MM.1S (cell line): ENCODE measurements around the gene IGF2BP3.

Source experiments
- DNase-seq: peaks from one replicate; pipeline ENCODE4 v3.0.0-alpha.2; 2015
- H2AFZ ChIP-seq: fragments of 300-600 bp; sonication (generic); 2 replicates; pipeline ENCODE4 v1.6.0; 2016; ENCODE audit warnings: antibody characterized with exemption, low read length
- H3F3A ChIP-seq: fragments of 300-600 bp; sonication (generic); 2 replicates; pipeline ENCODE4 v1.6.1; 2016; ENCODE audit warnings: mild to moderate bottlenecking, antibody characterized with exemption, low read length, moderate library complexity, mixed read lengths; ENCODE audit not compliant: insufficient read depth
- H3K27ac ChIP-seq: fragments of 300-600 bp; sonication (generic); 2 replicates; pipeline ENCODE4 v1.5.1; 2016; ENCODE audit warnings: mild to moderate bottlenecking, low read length
- H3K27me3 ChIP-seq: fragments of 300-600 bp; sonication (generic); replicated peaks from 2 replicates; pipeline ENCODE4 v1.6.0; 2016; ENCODE audit warnings: low read length; ENCODE audit not compliant: insufficient read depth
- H3K36me3 ChIP-seq: fragments of 300-600 bp; sonication (generic); replicated peaks from 2 replicates; pipeline ENCODE4 v1.6.1; 2016; ENCODE audit warnings: mild to moderate bottlenecking, low read length, mixed read lengths; ENCODE audit not compliant: insufficient read depth
- H3K4me1 ChIP-seq: fragments of 300-600 bp; sonication (generic); 2 replicates; pipeline ENCODE4 v1.6.1; 2016; ENCODE audit warnings: low read length, mixed read lengths
- H3K4me2 ChIP-seq: fragments of 300-600 bp; sonication (generic); 2 replicates; pipeline ENCODE4 v1.6.0; 2016; ENCODE audit warnings: low read depth, low read length
- H3K4me3 ChIP-seq: fragments of 300-600 bp; sonication (generic); 2 replicates; pipeline ENCODE4 v1.5.1; 2016; ENCODE audit warnings: low read length, mixed read lengths
- H3K79me2 ChIP-seq: fragments of 300-600 bp; sonication (generic); 2 replicates; pipeline ENCODE4 v1.6.1; 2016; ENCODE audit warnings: mixed run types, low read length, mixed read lengths
- H3K9ac ChIP-seq: fragments of 300-600 bp; sonication (generic); 2 replicates; pipeline ENCODE4 v1.6.1; 2016; ENCODE audit warnings: low read length, mixed read lengths
- H3K9me2 ChIP-seq: fragments of 300-600 bp; sonication (generic); replicated peaks from 2 replicates; pipeline ENCODE4 v1.6.1; 2016; ENCODE audit warnings: mild to moderate bottlenecking, low read length, mixed read lengths; ENCODE audit not compliant: insufficient read depth
- H3K9me3 ChIP-seq: fragments of 300-600 bp; sonication (generic); replicated peaks from 2 replicates; pipeline ENCODE4 v1.6.1; 2016; ENCODE audit warnings: mild to moderate bottlenecking, low read length, mixed read lengths; ENCODE audit not compliant: insufficient read depth
- H4K20me1 ChIP-seq: fragments of 300-600 bp; sonication (generic); 2 replicates; pipeline ENCODE4 v1.6.1; 2016; ENCODE audit warnings: mild to moderate bottlenecking, low read length, moderate library complexity, mixed read lengths; ENCODE audit not compliant: insufficient read depth
- CTCF ChIP-seq: fragments of 300-600 bp; sonication (generic); IDR thresholded peaks from 2 replicates; pipeline ENCODE4 v1.5.1; 2016; ENCODE audit warnings: antibody characterized with exemption, low read length, mixed read lengths
- EZH2 ChIP-seq: fragments of 300-600 bp; sonication (generic); optimal IDR thresholded peaks from 2 replicates; pipeline ENCODE3; 2017; ENCODE audit warnings: low read depth, mild to moderate bottlenecking, antibody characterized with exemption, low read length, mixed read lengths
- EZH2phosphoT487 ChIP-seq: fragments of 300-600 bp; sonication (generic); IDR thresholded peaks from 2 replicates; pipeline ENCODE4 v1.6.1; 2018; ENCODE audit warnings: antibody characterized with exemption, low read length

IGF2BP3 gene

GRCh38 chr7:23378996-23379395, 91.3 kb downstream of the IGF2BP3 start:
- Histone ChIP-seq H3F3A (no peaks in the 10 kb centered on the region), H3K4me3 (no peak overlapping the region), H3K36me3 (no peaks in the 10 kb centered on the region), H3K4me1 (no peaks in the 10 kb centered on the region), H3K4me2 (no peak overlapping the region), H3K79me2 (no peaks in the 10 kb centered on the region), H3K9me3 (no peaks in the 10 kb centered on the region), H2AFZ (no peak overlapping the region), H3K9me2 (no peaks in the 10 kb centered on the region), H3K9ac (no peak overlapping the region), H4K20me1 (no peaks in the 10 kb centered on the region), H3K27ac (no peak overlapping the region), H3K27me3 (no peaks in the 10 kb centered on the region)
- DNase-seq: no peak
- TF ChIP-seq EZH2phosphoT487 (no peak), CTCF (no peak), EZH2 (no peak)

GRCh38 chr7:23377134-23377533, 93.2 kb downstream of the IGF2BP3 start:
- Histone ChIP-seq H3K4me2 (no peak overlapping the region), H3K27ac (no peak overlapping the region), H3K27me3 (no peaks in the 10 kb centered on the region), H3K9me3 (no peaks in the 10 kb centered on the region), H3K9me2 (no peaks in the 10 kb centered on the region), H3K79me2 (no peaks in the 10 kb centered on the region), H3K4me1 (peaks cover 16% of the 10 kb centered on the region), H3K4me3 (no peak overlapping the region), H3K9ac (no peak overlapping the region), H3K36me3 (no peaks in the 10 kb centered on the region), H2AFZ (no peak overlapping the region), H4K20me1 (no peaks in the 10 kb centered on the region), H3F3A (no peaks in the 10 kb centered on the region)
- TF ChIP-seq EZH2phosphoT487 (no peak), CTCF (no peak), EZH2 (no peak)
- no peak for DNase-seq

GRCh38 chr7:23373151-23374004, 96.9 kb downstream of the IGF2BP3 start:
- H3K9me3 ChIP-seq: no peaks in the 10 kb centered on the region
- DNase-seq: peak; percentile 63
- H2AFZ ChIP-seq: no peak overlapping the region
- peaks cover 16% of the 10 kb centered on the region for H3K4me1 ChIP-seq
- no peaks in the 10 kb centered on the region for H4K20me1 ChIP-seq
- H3K4me3 ChIP-seq: no peak overlapping the region
- no peak overlapping the region for H3K9ac ChIP-seq
- H3K27ac ChIP-seq: no peak overlapping the region
- no peaks in the 10 kb centered on the region for H3F3A ChIP-seq
- no peaks in the 10 kb centered on the region for H3K79me2 ChIP-seq
- H3K27me3 ChIP-seq: peaks cover 15% of the 10 kb centered on the region
- TF ChIP-seq CTCF (no peak), EZH2 (no peak), EZH2phosphoT487 (no peak)
- no peaks in the 10 kb centered on the region for H3K36me3 ChIP-seq
- peak overlapping the region; percentile 22; the same call in 1 of the 2 replicates for H3K4me2 ChIP-seq
- H3K9me2 ChIP-seq: no peaks in the 10 kb centered on the region
